ENCODE results near the gene ATOH7. TPM values are rescaled to one million over a fixed set of nuclear protein-coding genes. Genes with fewer than 3 reads are reported as not detected.

Gene ATOH7
- total RNA-seq, 1 experiment from 2014 or later, result 0.31 TPM

GRCh38 chr10:68208424-68209042 is 23.4 kb downstream of the ATOH7 start (continued):
- TF ChIP-seq PRDM15 (CRISPR knock-in tag; IDR thresholded peaks at IDR 0.05) (peak; percentile 69; the same call in 1 of the 2 replicates), ETV6 (CRISPR knock-in tag; IDR thresholded peaks at IDR 0.05) (peak; percentile 67; the same call in 1 of the 2 replicates), ATF3 (CRISPR knock-in tag; conservative IDR thresholded peaks at IDR 0.05) (no peak)

GRCh38 chr10:68202960-68203353 is 29.0 kb downstream of the ATOH7 start:
- no peak for ATAC-seq
- no peak for DNase-seq (ENCODE audit: low spot score)
- TF ChIP-seq GABPB1 (CRISPR knock-in tag; IDR thresholded peaks at IDR 0.05) (no peak), USF1 (CRISPR knock-in tag; IDR thresholded peaks at IDR 0.05) (no peak), GRHL2 (CRISPR knock-in tag; IDR thresholded peaks at IDR 0.05; ENCODE audit: insufficient replicate concordance, severe bottlenecking) (no peak), ATF3 (CRISPR knock-in tag; conservative IDR thresholded peaks at IDR 0.05) (no peak), PREB (CRISPR knock-in tag; IDR thresholded peaks at IDR 0.05; ENCODE audit: borderline replicate concordance) (no peak), IRF1 (CRISPR knock-in tag; IDR thresholded peaks at IDR 0.05) (no peak), ATF1 (CRISPR knock-in tag; IDR thresholded peaks at IDR 0.05) (no peak), TEAD1 (CRISPR knock-in tag; IDR thresholded peaks at IDR 0.05) (no peak), HMGA2 (CRISPR knock-in tag; IDR thresholded peaks at IDR 0.05) (no peak), MYBL2 (CRISPR knock-in tag; IDR thresholded peaks at IDR 0.05) (no peak), CREM (CRISPR knock-in tag; IDR thresholded peaks at IDR 0.05) (no peak), ZNF317 (CRISPR knock-in tag; IDR thresholded peaks at IDR 0.05; ENCODE audit: borderline replicate concordance, low read depth) (no peak)
- Mint-ChIP-seq H3K27me3 (ENCODE audit: low read depth) (no peaks in the 10 kb centered on the region; the same call in 1 of the 2 replicates), H3K4me3 (no peak overlapping the region), H3K9me3 (no peaks in the 10 kb centered on the region), H3K4me1 (no peaks in the 10 kb centered on the region), H3K36me3 (no peaks in the 10 kb centered on the region), H3K27ac (no peak overlapping the region)
- CTCF ChIA-PET, result interaction anchor here (0.8 to 1.1 kb wide), 3 partner anchors 10 to 47 kb away, joined by 3 read pairs; no protein-coding TSS in a partner anchor
- POLR2A ChIA-PET, result no interaction called here

GRCh38 chr10:68196701-68197100 is 35.2 kb downstream of the ATOH7 start:
- Mint-ChIP-seq H3K9me3 (peaks cover 7% of the 10 kb centered on the region), H3K4me1 (no peaks in the 10 kb centered on the region), H3K36me3 (peaks cover 3% of the 10 kb centered on the region; the same call in 1 of the 2 replicates), H3K4me3 (no peak overlapping the region), H3K27ac (no peak overlapping the region), H3K27me3 (ENCODE audit: low read depth) (no peaks in the 10 kb centered on the region)
- POLR2A ChIA-PET, result no interaction called here
- ATAC-seq (no peak), DNase-seq (ENCODE audit: low spot score) (no peak)
- CTCF ChIA-PET, result interaction anchor here (0.9 to 2.9 kb wide), 3 partner anchors 11 to 408 kb away, joined by 5 to 10 read pairs (median 5); no protein-coding TSS in a partner anchor
- no peak for TF ChIP-seq ATF1 (CRISPR knock-in tag; IDR thresholded peaks at IDR 0.05)
- no peak for TF ChIP-seq MAX (CRISPR knock-in tag; IDR thresholded peaks at IDR 0.05)
- TF ChIP-seq CDX4 (CRISPR knock-in tag; IDR thresholded peaks at IDR 0.05; ENCODE audit: borderline replicate concordance), result no peak
- no peak for TF ChIP-seq KAT7 (CRISPR knock-in tag; IDR thresholded peaks at IDR 0.05; ENCODE audit: borderline replicate concordance)
- TF ChIP-seq CREM (CRISPR knock-in tag; IDR thresholded peaks at IDR 0.05), result no peak
- TF ChIP-seq ZNF532 (CRISPR knock-in tag; IDR thresholded peaks at IDR 0.05; ENCODE audit: borderline replicate concordance), result no peak
